CD4-positive, alpha-beta T cell treated with Interferon alpha-2 for 1 hour (primary cell): Measurements from ENCODE around the gene CDC14A.
A peak's percentile ranks its signal among the peaks of the same experiment; 100 is the strongest.
"Not testable (repeated sequence)": the region's sequence is repeated elsewhere in the genome, so short reads cannot be mapped to it uniquely, and the experiment has no call there.

Experiments
- DNase-seq, 2 donors: peaks; one replicate each; pipeline ENCODE4 v3.0.0-alpha.2; 2020 to 2022

CDC14A gene

DNA sequence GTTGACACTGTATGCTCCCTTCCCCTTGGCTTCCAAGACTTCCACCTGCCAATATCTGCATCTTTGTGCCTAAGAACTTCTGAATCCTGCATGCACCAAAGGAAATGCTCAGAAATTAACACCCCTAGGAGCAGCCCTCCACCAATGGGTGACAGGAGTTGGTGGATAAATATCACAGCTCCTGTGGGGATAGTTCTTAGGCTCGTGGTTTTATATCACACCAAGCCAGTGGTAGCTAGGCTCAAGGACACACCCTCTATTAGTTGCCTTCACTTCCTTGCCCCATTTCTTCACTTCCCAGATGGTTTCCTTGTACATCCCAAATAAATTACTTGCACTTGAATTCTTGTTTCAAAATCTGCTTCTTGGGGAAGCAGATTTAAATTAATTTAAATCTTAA is 16.9 kb upstream of the CDC14A start:
- DNase-seq, result no peak

- not testable (repeated sequence) for DNase-seq
Measured at GRCh38 chr1:100337878-100338277, 14.4 kb upstream of the CDC14A start.

DNA sequence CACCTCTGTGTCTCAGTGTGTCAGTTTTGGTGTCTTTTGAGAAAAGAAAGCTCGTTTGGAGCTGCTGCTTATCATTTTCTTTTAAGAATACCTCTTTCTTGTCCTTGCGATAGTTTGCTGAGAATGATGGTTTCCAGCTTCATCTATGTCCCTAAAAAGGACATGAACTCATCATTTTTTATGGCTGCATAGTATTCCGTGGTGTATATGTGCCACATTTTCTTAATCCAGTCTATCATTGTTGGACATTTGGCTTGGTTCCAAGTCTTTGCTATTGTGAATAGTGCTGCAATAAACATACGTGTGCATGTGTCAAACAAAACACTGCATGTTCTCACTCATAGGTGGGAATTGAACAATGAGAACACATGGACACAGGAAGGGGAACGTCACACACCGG is 12.6 kb upstream of the CDC14A start:
- not testable (repeated sequence) for DNase-seq

GRCh38 chr1:100340494-100340893 is 11.8 kb upstream of the CDC14A start:
- DNase-seq, result no peak

- no peak for DNase-seq
Measured at GRCh38 chr1:100342348-100342747, 10.0 kb upstream of the CDC14A start.

GRCh38 chr1:100343897-100344296 is 8.4 kb upstream of the CDC14A start:
- no peak for DNase-seq

GRCh38 chr1:100344774-100345173 is 7.5 kb upstream of the CDC14A start:
- DNase-seq, result no peak

- DNase-seq, result no peak
Measured at GRCh38 chr1:100346387-100346786, 5.9 kb upstream of the CDC14A start.

DNA sequence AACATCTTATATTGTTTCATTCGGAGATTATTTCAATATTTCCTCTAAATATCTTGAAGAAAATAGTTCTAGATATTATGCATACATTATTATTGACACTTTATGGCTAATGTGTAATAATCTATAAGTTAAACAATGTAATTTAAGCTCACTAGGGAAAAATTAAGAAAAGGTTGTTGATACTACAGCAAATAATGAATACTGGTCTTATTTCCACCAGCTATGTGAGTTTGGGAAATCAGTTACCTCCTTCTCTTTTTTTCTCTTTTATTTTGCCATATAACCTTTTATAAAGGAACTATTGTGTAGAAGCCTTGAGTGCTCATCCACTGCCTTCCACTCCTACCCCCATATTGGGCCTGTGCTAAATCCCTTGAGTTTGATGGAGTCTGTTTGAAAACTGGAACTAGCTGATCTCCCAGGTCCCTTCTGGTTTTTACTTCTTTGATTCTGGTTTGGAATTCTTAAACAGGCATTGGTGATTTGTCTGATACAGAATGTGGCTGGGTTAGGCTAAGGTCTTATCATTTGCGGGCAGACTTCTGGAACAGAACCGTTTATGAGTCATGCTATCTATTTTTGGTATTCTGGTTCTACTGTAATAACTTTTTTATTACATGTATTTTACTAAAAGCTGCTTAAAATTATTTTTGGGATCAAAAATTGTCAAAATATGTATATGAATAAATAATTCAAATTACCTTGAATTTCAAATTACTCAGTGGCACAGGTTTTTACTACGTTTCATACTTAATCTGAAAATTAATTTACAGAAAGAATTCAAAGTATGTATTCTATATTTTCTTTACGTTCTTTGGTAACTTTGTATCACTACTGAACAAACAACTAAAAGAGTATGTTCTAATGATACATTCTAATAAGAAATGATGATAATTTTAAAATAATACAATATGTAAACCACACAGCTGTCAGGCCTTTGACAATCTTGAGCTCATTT is 5.0 kb upstream of the CDC14A start:
- no peak for DNase-seq

DNA sequence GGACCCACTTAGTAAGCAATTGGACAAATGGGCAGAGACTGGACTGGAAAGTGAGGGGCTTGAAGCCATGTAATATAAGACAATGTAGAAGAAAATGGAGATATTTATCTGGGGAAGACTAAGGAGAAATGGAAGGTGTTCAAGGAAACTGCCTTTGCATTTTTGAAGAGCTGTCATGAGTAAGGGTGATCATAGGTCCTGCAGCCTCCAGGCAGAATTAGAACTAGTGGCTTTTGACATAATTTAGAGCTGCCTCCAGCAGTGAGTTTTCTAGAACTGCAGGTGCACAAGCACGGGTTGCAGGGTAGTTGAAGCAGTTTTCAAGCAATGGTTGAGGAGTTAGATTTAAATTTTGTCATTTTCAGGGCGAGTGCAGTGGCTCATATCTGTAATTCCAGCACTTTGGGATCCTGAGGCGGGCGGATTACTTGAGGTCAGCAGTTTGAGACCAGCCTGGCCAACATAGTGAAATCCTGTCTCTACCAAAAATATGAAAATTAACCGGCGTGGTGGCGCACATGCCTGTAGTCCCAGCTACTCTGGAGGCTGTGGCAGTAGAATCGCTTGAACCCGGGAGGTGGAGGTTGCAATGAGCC is 3.7 kb upstream of the CDC14A start:
- no peak for DNase-seq

GRCh38 chr1:100349246-100349645 is 3.1 kb upstream of the CDC14A start:
- no peak for DNase-seq

- DNase-seq, result no peak
Measured at GRCh38 chr1:100350787-100351094, 1.6 kb upstream of the CDC14A start.

- DNase-seq, result peak; percentile 87 to 90
Measured at GRCh38 chr1:100351095-100351887, 1.0 kb upstream of the CDC14A start.

GRCh38 chr1:100353071-100353801 is 930 bp downstream of the CDC14A start:
- peak; percentile 43 to 50 for DNase-seq

DNA sequence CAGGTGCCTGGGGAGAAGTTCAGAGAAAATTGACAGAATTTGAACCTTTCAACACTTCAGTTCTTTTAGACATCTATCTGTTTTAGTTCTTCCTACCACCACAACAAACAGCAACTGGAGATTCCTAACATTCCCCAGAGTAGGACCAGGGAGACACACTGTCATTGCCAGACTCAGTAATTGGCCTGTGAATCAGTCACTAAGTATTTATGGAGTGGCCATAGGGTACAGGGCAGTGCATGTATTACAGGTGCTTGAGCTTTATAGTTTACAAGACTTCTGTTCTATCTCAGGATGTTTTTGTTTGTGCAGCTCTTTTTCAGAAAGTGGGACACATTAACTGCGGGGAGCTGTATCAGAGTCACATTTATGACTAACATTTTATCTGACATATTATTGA is 1.7 kb downstream of the CDC14A start:
- DNase-seq, result no peak

DNA sequence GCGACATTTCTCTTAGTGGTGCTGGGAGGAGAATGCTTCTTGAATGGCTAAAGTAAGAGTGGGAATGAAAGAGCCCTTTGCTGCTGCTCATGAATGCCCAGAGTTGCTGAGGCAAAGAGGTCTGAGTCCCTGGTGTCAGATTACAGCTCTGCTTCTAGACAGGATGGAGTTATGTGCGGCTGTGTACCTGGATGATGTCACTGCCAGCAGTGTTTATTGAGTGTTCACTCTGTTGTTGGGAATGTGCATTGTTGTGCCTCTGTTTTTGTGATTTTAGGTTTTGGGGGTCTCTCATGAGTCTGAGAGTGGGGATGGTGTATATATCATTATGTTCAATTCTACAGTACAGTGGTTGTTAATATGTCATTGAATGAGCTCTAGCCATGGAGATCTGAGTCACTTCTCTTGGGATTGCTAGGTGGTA is 2.7 kb downstream of the CDC14A start:
- peak; percentile 20 to 57 for DNase-seq

- peak in 1 of 2 donors; percentile 46 for DNase-seq
Measured at GRCh38 chr1:100358210-100358609, 5.9 kb downstream of the CDC14A start.

DNA sequence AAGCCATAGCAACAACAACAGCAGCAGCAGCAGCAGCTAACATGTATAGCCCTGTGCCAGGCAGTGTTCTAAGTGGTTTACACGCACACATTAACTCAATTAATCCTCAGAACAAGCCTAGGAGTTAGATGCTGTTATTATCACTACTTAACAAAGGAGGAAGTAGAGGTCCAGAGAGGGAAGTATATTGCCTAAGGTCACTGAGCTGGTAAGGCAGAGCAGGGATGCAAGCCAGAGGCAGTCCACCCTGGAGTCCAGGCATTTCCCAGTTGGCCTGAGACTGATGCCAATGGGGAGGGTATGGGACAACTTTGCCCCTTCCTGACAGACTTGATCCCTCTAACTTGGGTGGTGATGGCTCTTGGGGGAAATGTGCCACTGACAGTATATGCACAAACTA is 6.8 kb downstream of the CDC14A start:
- DNase-seq, result no peak

DNA sequence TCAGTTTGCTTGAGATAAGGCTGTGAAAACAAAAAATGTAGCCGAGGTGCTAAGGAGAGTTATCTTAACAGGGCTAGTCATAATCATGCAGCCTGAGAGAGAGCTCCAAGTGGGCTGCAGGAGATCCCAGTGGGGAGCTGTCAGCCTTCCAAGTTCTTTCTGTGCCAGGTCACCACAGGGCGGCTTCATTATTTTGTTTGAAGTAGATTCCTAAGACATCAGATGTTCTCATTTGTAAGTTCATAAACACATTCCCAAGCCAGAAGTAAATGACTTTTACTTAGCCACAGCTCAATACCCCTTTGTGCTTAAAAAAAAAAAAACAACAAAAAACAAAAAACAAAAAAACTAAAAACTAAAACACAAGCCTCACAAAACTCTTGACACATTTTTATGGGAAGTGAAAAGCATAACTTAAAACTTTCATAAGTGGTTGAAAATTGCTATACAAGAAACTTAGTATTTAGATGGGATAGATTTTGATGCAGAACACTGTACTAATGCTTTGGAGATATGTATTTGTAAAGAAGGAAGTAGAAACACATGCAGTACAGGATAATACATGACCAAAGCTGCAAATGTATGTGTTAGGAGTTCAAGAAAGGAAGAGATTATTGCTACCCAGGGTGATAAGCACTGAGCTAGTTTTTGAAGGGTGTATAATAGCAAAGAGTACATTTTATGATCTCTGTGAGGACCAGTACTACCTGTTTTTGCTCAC is 8.6 kb downstream of the CDC14A start:
- no peak for DNase-seq

- DNase-seq, result no peak
Measured at GRCh38 chr1:100361511-100362089, 9.3 kb downstream of the CDC14A start.

- DNase-seq, result no peak
Measured at GRCh38 chr1:100362821-100363466, 10.6 kb downstream of the CDC14A start.
